DMS53 (cell line): ENCODE measurements around the gene TYW1.
"Not testable (repeated sequence)": the region's sequence is repeated elsewhere in the genome, so short reads cannot be mapped to it uniquely, and the experiment has no call there.

ENCODE experiments used
- DNase-seq: peaks from one replicate; lab custom pipeline; 2025; lab: John Stamatoyannopoulos, UW

Gene TYW1

DNA sequence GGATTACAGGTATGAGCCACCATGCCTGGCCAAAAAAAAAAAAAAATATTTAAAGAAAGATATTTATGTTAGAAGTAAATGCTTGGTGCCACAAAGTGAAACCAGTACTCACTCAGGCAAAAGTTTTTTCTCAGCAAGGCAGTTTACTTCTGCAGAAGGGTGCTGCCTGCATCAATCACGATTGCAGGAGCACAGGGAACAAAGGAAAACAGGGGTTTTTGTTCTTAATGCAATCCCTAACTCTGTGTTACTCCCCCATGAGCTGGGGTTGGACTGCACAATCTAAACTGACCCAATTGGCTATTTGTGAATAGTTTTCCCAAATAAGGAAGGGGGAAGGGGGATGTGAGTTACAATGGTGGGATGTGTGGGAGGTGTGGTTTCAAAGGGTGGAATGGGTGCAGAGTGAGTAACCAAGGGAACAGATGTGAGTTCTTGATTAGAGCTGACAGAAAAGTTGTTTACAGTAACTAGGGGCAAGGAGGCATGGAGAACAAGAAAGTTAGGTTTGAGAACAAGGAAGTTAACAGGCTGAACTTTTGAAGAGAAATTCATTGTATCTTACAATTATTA lies 255.4 kb downstream of the TYW1 start:
- DNase-seq: no peak

DNA sequence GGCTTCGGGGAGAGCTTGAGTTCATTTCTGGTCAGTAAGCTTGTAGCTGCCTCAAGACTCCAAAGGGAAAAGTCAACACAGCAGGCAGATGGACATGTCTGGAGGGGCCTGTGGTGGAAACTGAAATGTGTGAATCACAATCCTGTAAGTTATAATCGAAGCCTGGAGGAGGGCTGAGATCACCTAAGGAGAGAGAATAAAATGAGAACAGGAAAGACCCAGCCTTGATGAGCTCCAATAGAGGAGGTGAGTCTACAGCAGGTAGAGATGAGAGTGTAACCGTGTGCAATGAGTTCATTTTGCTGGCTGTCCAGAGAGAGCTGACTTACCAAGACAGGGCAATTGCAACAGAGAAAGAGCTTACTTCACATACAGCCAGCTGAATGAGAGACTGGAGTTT lies 258.4 kb downstream of the TYW1 start:
- not testable (repeated sequence) for DNase-seq

DNA sequence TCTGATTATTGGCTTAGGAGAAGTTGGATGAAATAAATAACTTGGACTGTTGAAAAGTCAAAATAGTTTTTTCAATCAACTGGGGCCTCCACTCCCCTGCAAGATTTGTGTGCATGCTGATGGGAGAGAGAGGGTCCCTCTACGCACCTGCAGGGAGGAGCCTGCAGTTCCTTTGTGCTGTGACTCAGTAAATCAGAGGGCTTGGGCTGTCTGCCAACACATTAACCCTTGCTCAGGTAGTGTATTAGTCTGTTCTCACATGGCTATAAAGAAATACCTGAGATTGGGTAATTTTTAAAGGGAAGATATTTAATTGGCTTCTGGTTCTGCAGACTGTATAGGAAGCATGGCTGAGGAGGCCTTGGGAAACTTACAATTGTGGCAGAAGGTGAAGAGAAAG lies 261.1 kb downstream of the TYW1 start:
- peak; percentile 23 for DNase-seq

DNA sequence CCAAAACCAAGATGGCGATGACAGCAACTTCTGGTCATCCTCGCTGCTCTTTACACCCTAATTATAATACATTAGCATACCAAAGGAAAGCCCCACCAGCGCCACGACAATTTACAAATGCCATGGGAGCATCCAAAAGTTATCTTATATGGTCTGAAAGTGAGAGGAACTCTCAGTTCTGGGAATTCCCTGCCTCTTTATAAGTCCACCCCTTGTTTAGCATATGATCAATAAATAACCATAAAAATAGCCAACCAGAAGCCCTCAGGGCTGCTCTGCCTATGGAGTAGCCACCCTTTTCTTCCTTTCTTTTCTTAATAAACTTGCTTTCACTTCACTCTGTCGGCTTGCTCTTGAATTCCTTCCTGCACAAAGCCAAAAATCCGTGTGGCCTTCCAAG lies 262.7 kb downstream of the TYW1 start:
- DNase-seq: not testable (repeated sequence)

DNA sequence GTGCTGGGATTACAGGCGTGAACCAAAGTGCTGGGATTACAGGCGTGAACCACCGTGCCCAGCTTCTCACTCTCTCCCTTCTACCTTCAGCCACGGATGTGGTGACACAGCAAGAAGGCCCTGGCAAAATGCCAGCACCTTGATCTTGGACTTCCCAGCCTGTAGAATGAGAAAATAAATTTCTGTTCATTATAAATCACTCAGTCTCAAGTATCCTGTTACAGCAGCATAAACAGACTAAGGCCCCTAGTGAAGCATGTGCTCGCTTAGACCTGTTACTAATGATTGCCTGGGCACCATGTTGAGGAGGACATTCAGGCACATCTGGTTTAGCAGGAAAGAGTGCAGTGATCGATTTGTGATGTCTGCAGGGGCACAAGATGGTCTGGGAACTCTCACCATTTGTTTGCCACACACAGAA lies 263.5 kb downstream of the TYW1 start:
- DNase-seq: peak; percentile 32

DNA sequence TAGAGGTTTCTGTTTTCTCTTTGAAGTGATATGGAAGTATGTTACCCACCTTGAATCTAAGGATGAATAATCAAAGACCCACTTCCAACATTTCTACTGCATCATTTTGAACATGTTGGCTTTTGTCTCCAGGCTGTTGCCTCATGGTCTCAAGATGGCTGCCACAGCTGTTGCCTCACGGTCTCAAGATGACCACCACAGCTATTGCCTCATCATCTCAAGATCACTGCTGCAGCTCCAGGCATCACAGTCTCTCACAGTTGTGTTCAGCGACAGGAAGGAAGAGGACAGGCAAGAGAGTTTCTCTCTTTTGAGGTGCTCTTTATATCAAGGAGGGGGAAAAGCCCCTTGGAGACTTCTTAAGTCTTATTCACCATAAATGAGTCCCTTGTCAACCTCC lies 267.4 kb downstream of the TYW1 start:
- not testable (repeated sequence) for DNase-seq

DNA sequence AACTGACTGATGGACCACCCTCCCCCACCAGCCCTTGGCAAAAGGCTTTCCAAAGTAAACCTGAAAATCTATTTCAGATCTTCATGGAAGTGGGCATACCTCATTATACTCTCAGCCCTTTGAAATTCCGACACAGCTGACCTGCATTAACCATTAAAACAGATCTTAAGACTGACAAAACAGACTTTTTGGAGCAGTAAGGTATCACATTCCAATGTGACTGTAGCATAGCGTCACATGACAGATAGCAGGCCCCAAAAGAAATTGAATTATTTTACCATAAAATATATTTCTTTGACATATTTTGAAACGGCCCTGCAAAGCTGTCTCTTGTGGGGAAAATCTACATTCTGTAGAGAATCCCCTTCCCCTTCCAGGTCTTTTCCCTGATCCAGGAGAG lies 269.4 kb downstream of the TYW1 start:
- not testable (repeated sequence) for DNase-seq

DNA sequence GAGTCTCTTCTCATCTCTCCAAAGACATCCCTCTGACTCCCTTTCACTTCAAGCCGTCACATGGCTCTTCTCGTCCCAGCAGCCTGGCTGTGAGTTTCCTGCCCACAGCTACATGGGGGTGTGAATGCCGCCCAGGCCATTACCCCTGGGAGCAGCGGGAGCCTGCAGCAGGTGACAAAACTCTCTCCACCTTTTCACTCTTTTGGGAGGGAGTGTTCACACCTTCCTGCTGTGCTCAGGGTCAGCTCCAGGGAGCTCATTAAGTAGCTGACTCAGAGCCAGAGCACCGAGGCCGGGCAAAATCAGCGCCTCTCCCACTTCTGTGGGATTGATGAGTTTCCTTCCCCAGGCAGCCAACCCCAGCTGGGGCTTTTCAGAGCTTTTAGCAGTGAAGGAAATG lies 271.3 kb downstream of the TYW1 start:
- DNase-seq: no peak

DNA sequence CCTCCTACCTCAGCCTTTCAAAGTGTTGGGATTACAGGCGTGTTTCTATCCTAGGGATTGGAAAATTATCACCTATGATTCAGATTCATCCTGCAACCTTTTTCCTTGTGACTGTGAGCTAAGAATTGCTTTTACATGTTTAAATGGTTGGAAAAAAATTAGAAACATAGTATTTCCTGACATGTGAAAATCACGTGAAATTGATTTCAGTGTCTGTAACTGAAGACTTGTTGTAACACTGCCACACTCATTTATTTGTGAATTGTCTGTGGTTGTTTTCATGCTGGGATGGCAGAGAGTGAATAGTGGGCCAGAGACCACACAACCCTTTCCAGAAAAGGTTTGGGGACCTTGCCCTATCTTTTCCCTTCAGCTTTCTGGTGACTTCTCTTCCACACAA lies 273.3 kb downstream of the TYW1 start:
- DNase-seq: not testable (repeated sequence)
